H1 (cell line): ENCODE results near the gene CAPN9.

ENCODE experiments used
- CHD1 ChIP-seq: IDR thresholded peaks from 2 replicates; pipeline ENCODE4 v1.6.1; 2012; ENCODE audit warnings: low read depth, low read length, improper control_type of control experiment
- CTCF ChIP-seq, 3 experiments: IDR thresholded peaks; 1 replicate in 2 of 3; 2 replicates in 1 of 3; pipeline versions ENCODE4 v1.5.1 to v1.6.1; 2011; ENCODE audit warnings: low read length in 3 of 3, mild to moderate bottlenecking in 3 of 3, inconsistent platforms in 2 of 3, low read depth in 1 of 3, moderate library complexity in 1 of 3; ENCODE audit not compliant: insufficient read depth in 1 of 3; ENCODE audit errors: control extremely low read depth in 1 of 3
- EP300 ChIP-seq, 2 experiments: IDR thresholded peaks; 1 replicate in 1 of 2; 2 replicates in 1 of 2; pipeline ENCODE4 v1.6.1; 2011 to 2012; ENCODE audit warnings: low read depth in 2 of 2, low read length in 2 of 2, mild to moderate bottlenecking in 2 of 2, borderline replicate concordance in 1 of 2, inconsistent platforms in 1 of 2, moderate library complexity in 1 of 2
- EZH2 ChIP-seq: fragments of 200-600 bp; sonication (generic); IDR thresholded peaks from 2 replicates; pipeline ENCODE4 v1.7.1; 2012; ENCODE audit warnings: low read depth, mild to moderate bottlenecking, moderate library complexity, low read length, inconsistent platforms; ENCODE audit not compliant: severe bottlenecking
- HDAC2 ChIP-seq, 2 experiments: fragments of 300-600 bp in 1 of 2; sonication (generic) in 1 of 2; IDR thresholded peaks; 2 replicates each; pipeline ENCODE4 v1.6.1; 2011 to 2012; ENCODE audit warnings: low read depth in 2 of 2, low read length in 2 of 2, mild to moderate bottlenecking in 2 of 2, moderate library complexity in 2 of 2, borderline replicate concordance in 1 of 2, inconsistent platforms in 1 of 2
- JUN ChIP-seq: IDR thresholded peaks from 2 replicates; pipeline ENCODE4 v1.6.1; 2011; ENCODE audit warnings: low read depth, mild to moderate bottlenecking, improper control_type of control experiment, low read length
- KDM5A ChIP-seq: fragments of 200-600 bp; IDR thresholded peaks from 2 replicates; pipeline ENCODE4 v1.7.1; 2012; ENCODE audit warnings: mild to moderate bottlenecking, low read length, inconsistent platforms, mixed read lengths
- NRF1 ChIP-seq: IDR thresholded peaks from 2 replicates; pipeline ENCODE4 v1.6.1; 2011; ENCODE audit warnings: mild to moderate bottlenecking, low read depth, low read length, improper control_type of control experiment
- POLR2A ChIP-seq, 2 experiments: IDR thresholded peaks; 1 replicate in 1 of 2; 2 replicates in 1 of 2; pipeline ENCODE4 v1.6.1; 2011; ENCODE audit warnings: low read depth in 2 of 2, low read length in 2 of 2, mild to moderate bottlenecking in 2 of 2; ENCODE audit errors: control extremely low read depth in 1 of 2
- RFX5 ChIP-seq: IDR thresholded peaks from 2 replicates; pipeline ENCODE4 v1.6.1; 2011; ENCODE audit warnings: low read depth, low read length, improper control_type of control experiment, borderline replicate concordance
- TAF1 ChIP-seq: IDR thresholded peaks from 2 replicates; pipeline ENCODE4 v1.6.1; 2011; ENCODE audit warnings: mild to moderate bottlenecking, low read depth, low read length
- TCF12 ChIP-seq: IDR thresholded peaks from 2 replicates; pipeline ENCODE4 v1.6.1; 2011; ENCODE audit warnings: low read depth, mild to moderate bottlenecking, low read length
- TF ChIP-seq, protein P1 (sequence below): IDR thresholded peaks from 2 replicates; pipeline ENCODE4 v1.6.1; 2012; ENCODE audit warnings: inconsistent platforms

GRCh38 chr1:230806552-230806951 lies 59.4 kb downstream of the CAPN9 start:
- TF ChIP-seq KDM5A (no peak), CTCF (IDR thresholded peaks at IDR 0.05; ENCODE audit: control extremely low read depth in 1 of 3, insufficient read depth in 1 of 3, low read depth in 1 of 3, low read length in 3 of 3) (no peak), NRF1 (no peak), HDAC2 (IDR thresholded peaks at IDR 0.05; ENCODE audit: borderline replicate concordance in 1 of 2, low read depth in 2 of 2, low read length in 2 of 2) (no peak), POLR2A (IDR thresholded peaks at IDR 0.05; ENCODE audit: control extremely low read depth in 1 of 2, low read depth in 2 of 2, low read length in 2 of 2) (no peak), EP300 (IDR thresholded peaks at IDR 0.05; ENCODE audit: borderline replicate concordance in 1 of 2, low read depth in 2 of 2, low read length in 2 of 2) (no peak), TCF12 (no peak), EZH2 (no peak), RFX5 (no peak), CHD1 (no peak), JUN (no peak), TAF1 (no peak)
- TF ChIP-seq, protein P1, sequence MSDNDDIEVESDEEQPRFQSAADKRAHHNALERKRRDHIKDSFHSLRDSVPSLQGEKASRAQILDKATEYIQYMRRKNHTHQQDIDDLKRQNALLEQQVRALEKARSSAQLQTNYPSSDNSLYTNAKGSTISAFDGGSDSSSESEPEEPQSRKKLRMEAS: no peak
